ENCODE results near the gene SEMA4G.
"Not testable (repeated sequence)": the region's sequence is repeated elsewhere in the genome, so short reads cannot be mapped to it uniquely, and the experiment has no call there.

SEMA4G gene

GRCh38 chr10:100970914-100971811 lies 1.9 kb downstream of the SEMA4G start:
- H3K27ac ChIP-seq = no peak overlapping the region
- TF ChIP-seq, protein P1, sequence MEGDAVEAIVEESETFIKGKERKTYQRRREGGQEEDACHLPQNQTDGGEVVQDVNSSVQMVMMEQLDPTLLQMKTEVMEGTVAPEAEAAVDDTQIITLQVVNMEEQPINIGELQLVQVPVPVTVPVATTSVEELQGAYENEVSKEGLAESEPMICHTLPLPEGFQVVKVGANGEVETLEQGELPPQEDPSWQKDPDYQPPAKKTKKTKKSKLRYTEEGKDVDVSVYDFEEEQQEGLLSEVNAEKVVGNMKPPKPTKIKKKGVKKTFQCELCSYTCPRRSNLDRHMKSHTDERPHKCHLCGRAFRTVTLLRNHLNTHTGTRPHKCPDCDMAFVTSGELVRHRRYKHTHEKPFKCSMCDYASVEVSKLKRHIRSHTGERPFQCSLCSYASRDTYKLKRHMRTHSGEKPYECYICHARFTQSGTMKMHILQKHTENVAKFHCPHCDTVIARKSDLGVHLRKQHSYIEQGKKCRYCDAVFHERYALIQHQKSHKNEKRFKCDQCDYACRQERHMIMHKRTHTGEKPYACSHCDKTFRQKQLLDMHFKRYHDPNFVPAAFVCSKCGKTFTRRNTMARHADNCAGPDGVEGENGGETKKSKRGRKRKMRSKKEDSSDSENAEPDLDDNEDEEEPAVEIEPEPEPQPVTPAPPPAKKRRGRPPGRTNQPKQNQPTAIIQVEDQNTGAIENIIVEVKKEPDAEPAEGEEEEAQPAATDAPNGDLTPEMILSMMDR (conservative IDR thresholded peaks at IDR 0.05) = no peak

DNA sequence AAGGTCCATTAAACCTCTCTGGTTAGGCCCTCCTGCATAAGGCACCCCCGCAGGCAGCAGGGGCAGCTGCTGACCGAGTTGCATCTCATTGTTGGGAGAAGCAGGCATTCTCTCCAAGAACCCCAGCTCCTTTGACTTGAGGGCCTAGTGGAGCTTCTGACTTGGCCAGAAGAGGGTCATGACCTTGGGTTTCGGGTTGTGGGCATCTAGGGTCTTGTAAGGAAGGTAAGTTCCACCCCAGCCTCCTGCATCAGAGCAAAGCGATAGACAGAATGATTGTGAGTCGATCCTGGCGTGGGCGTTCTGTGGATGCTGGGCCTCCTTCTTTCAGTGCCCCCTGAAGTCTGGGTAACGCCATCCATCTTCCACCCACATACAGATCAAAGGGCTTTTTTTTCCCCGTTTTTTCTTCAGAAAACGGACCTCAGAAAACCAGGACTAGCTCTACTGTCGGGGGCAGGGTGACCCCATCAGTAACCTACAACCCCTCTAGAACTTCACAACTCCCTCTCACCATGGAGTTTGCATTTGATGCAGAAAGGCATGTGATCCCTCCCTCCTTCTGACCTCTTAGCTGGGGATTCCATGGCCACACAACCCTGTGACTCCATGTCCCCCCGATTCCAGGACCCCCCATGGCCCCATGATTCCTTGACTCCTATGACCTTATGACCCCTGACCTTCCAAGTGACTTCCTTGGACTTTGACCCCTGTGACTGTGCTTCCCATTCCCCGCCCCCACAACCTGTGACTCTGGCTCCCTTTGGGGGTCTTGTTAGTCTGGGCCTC lies 3.0 kb downstream of the SEMA4G start:
- TF ChIP-seq, protein P1 (conservative IDR thresholded peaks at IDR 0.05) = no peak
- TF ChIP-seq ZFX (IDR thresholded peaks at IDR 0.05) = no peak
- no peak overlapping the region for H3K27ac ChIP-seq

DNA sequence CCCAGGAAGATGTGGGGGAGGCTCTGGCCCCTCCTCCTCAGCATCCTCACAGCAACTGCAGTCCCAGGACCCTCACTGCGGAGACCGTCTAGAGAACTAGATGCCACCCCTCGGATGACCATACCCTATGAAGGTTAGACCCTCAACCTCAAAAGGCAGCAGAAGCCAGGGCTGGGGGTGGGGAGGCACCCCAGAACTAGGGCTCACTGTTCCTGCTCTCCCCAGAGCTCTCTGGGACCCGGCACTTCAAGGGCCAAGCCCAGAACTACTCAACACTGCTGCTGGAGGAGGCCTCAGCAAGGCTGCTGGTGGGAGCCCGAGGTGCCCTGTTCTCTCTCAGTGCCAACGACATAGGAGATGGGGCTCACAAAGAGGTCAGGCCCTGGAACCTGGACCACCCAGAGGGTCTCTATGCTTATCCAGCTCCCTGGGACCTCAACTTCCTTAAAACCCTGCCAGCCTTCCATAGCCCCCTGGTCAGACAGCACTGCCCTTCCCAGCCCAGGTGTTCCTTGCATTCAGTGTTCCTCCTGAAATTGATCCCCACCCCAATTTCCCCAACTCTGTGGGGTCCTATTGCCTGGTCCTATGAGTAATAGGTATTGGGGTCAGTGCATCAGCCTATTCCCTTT lies 3.7 kb downstream of the SEMA4G start:
- TF ChIP-seq, protein P1 (conservative IDR thresholded peaks at IDR 0.05) = no peak
- no peak for TF ChIP-seq ZFX (IDR thresholded peaks at IDR 0.05)
- H3K27ac ChIP-seq = no peak overlapping the region

GRCh38 chr10:100975397-100975796 lies 6.1 kb downstream of the SEMA4G start:
- H3K27ac ChIP-seq = not testable (repeated sequence)

- no peak overlapping the region; the same call in 1 of the 2 replicates for H3K27ac ChIP-seq
- TF ChIP-seq, protein P1 (conservative IDR thresholded peaks at IDR 0.05) = no peak
- TF ChIP-seq ZFX (IDR thresholded peaks at IDR 0.05) = no peak
Measured at GRCh38 chr10:100976906-100977305, 7.6 kb downstream of the SEMA4G start.

DNA sequence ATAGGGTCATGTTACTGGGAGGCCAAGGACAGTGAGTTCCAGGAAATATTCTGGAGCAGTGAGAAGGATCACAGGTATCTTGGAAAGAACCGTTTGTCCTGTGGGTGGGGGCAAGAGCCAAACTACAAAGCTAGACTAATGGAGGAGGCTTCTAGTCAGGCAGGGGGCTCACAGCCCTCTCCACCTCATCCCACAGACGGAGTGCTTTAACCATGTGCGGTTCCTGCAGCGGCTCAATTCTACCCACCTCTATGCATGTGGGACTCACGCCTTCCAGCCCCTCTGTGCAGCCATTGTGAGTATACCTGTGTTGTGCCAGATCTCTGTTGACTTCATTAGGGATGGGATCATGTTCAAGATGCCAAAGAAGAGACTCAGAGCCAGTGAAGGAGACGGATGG lies 8.1 kb downstream of the SEMA4G start:
- no peak for TF ChIP-seq ZFX (IDR thresholded peaks at IDR 0.05)
- TF ChIP-seq, protein P1 (conservative IDR thresholded peaks at IDR 0.05) = no peak

GRCh38 chr10:100978121-100978900 lies 9.0 kb downstream of the SEMA4G start:
- H3K27ac ChIP-seq = no peak overlapping the region
- no peak for TF ChIP-seq ZFX (IDR thresholded peaks at IDR 0.05)
- TF ChIP-seq, protein P1 (conservative IDR thresholded peaks at IDR 0.05) = no peak

More for the DNA sequence above, 8.1 kb downstream of the SEMA4G start:
- H3K27ac ChIP-seq = no peak overlapping the region; the same call in 1 of the 2 replicates

Measured in C4-2B (cell line).